Muscle of arm (tissue), 12 donors: Measurements from ENCODE around the gene PPP1R7. TPM values are rescaled to one million over a fixed set of nuclear protein-coding genes. Genes with fewer than 3 reads are reported as not detected.
"Not testable (repeated sequence)": the region's sequence is repeated elsewhere in the genome, so short reads cannot be mapped to it uniquely, and the experiment has no call there.

Experiments used
- DNase-seq: peaks from one replicate; pipeline ENCODE4 v3.0.0-alpha.2; 2013
- polyA plus RNA-seq, 12 donors: library from polyadenylated mRNA; unstranded; fragments of 120-200 nt; gene quantifications; one replicate each; pipeline ENCODE4 v1.2.1, GENCODE V29; 2013; ENCODE audit not compliant: insufficient read length in 12 of 12

PPP1R7 gene
- polyA plus RNA-seq, 12 donors: 62.1 to 86.9 (median 78.0) TPM; not detected in 1

GRCh38 chr2:241190291-241190981 is 40.2 kb downstream of the PPP1R7 start:
- DNase-seq: no peak

- DNase-seq: no peak
Observed at GRCh38 chr2:241191081-241191480, 40.8 kb downstream of the PPP1R7 start.

- DNase-seq: no peak
Observed at GRCh38 chr2:241193271-241193670, 43.0 kb downstream of the PPP1R7 start.

GRCh38 chr2:241194811-241195210 is 44.5 kb downstream of the PPP1R7 start:
- no peak for DNase-seq

GRCh38 chr2:241195506-241196130 is 45.4 kb downstream of the PPP1R7 start:
- no peak for DNase-seq

- not testable (repeated sequence) for DNase-seq
Observed at GRCh38 chr2:241197246-241197645, 47.0 kb downstream of the PPP1R7 start.

- no peak for DNase-seq
Observed at GRCh38 chr2:241197947-241198346, 47.7 kb downstream of the PPP1R7 start.

GRCh38 chr2:241198381-241199279 is 48.4 kb downstream of the PPP1R7 start:
- no peak for DNase-seq

- no peak for DNase-seq
Observed at GRCh38 chr2:241199286-241199685, 49.0 kb downstream of the PPP1R7 start.

GRCh38 chr2:241199897-241200821 is 49.9 kb downstream of the PPP1R7 start:
- no peak for DNase-seq

GRCh38 chr2:241200822-241201395 is 50.6 kb downstream of the PPP1R7 start:
- DNase-seq: no peak

GRCh38 chr2:241201445-241202267 is 51.4 kb downstream of the PPP1R7 start:
- DNase-seq: no peak

GRCh38 chr2:241202268-241202585 is 52.0 kb downstream of the PPP1R7 start:
- no peak for DNase-seq

- no peak for DNase-seq
Observed at GRCh38 chr2:241202681-241203080, 52.4 kb downstream of the PPP1R7 start.

GRCh38 chr2:241203218-241204009 is 53.1 kb downstream of the PPP1R7 start:
- no peak for DNase-seq

GRCh38 chr2:241204010-241204384 is 53.7 kb downstream of the PPP1R7 start:
- DNase-seq: no peak

GRCh38 chr2:241204490-241204889 is 54.2 kb downstream of the PPP1R7 start:
- DNase-seq: no peak

- DNase-seq: no peak
Observed at GRCh38 chr2:241205086-241205485, 54.8 kb downstream of the PPP1R7 start.

- no peak for DNase-seq
Observed at GRCh38 chr2:241207151-241207550, 56.9 kb downstream of the PPP1R7 start.

- no peak for DNase-seq
Observed at GRCh38 chr2:241207641-241208040, 57.4 kb downstream of the PPP1R7 start.
